NCI-H345 treated with DMSO at 0.1 percent for 48 hours (cell line): ENCODE measurements around the gene SGK1.
A peak's percentile ranks its signal among the peaks of the same experiment; 100 is the strongest.
"Not testable (repeated sequence)": the region's sequence is repeated elsewhere in the genome, so short reads cannot be mapped to it uniquely, and the experiment has no call there.

ENCODE experiments used
- DNase-seq: peaks from one replicate; lab custom pipeline; 2025; ENCODE audit not compliant: unreplicated experiment; lab: John Stamatoyannopoulos, UW

SGK1 gene

DNA sequence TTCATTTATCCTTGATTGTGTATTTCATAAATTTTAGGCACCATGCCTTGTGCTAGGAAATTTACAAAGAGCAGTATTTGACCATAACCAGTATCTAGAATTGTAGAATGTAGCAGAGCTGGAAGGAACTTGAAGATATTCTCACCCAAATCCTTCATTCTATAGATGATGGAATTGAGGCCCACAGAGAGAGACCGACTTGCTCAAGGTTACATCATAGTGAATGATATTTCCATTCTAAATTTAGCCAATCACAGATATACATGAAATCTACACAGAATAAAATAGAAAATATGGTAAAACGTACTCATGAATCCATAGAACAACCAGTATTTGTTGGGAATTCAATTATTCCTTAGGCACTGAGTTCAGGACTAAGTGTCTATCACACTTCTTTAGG, 10.9 kb upstream of the SGK1 start:
- no peak for DNase-seq

DNA sequence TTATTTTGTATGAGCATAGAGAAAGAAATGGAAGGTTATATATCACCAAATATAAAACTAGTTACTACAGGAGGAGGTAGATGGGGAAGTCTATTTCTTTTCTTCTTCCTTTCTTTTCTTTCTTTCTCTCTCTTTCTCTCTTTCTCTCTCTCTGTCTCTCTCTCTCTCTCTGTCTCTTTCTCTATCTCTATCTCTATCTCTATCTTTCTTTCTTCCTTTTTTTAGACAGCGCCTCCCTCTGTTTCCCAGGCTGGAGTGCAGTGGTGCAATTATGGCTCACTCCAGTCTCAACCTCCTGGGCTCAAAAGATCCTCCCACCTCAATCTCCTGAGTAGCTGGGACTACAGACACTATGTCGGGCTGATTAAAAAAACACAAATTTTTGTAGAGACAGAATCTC, 10.2 kb upstream of the SGK1 start:
- DNase-seq = no peak

DNA sequence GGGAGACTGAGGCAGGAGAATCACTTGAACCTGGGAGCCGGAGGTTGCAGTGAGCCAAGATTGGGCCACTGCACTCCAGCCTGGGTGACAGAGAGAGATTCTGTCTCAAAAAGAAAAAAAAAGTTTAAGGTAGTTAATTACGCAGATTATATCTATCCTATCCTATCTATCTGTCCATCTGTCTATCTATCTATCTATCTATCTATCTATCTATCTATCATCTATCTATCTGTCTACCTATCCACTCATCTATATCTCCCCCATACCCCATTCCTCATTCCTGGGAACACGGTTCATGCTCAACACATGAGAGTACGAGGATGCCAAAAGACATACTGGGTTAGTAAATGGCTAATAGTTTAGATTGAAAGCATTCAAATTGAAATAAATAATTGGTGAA, 8.3 kb upstream of the SGK1 start:
- not testable (repeated sequence) for DNase-seq

DNA sequence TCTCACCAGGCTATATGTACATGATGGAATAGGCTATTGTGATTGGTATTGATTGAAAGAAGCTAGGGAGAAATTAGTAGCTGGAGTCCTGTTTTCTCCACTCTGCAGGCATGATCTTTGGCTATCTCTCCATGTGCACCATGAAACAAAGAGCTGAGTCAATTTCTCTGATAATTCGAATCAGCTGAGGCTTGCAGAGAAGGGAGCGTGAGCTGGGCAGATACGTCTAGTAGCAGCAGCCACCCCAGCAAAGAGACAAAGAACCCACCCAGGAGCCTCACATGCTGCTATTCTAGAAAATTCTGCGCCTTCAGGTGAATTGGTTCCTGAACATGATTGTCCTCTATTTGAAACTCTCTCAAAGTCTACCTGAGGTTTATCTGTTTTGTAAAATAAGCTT, 6.9 kb upstream of the SGK1 start:
- no peak for DNase-seq

DNA sequence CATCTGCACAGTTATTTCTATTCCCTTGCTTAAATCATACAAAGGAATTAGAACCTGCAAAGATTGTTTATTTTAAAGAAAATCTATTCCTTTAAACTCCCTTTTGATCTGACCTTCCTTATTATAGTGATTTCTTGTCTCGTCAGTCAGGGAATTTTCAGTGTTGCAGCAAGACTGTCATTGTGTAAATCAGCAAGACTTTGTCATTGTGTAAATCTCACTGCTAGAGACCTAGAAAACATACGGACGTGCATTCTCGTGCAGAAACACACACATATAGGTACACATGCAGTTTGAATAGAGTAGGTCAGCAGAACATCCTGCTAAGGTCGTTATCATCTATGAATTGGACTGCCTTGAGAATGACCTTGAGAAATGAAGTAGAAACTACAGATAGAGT, 6.2 kb upstream of the SGK1 start:
- DNase-seq = no peak

DNA sequence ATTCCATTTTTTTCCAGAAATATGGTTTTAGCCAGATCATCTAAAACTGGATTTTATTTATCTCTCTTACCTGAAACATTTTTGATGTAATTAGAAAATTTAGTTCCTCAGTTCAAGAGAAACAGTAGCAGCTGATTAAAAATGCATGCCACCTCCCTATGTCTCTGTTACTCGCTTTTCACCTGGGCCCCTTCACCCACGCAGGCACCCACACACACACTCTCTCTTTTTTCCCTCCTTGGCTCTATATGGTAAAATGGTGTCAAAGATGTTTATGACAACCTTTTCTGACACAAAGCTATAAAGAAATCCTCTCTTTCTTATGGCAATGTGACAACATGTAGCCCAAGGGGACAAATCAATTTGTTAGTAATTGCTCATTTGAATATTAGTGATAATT, 5.8 kb upstream of the SGK1 start:
- no peak for DNase-seq

DNA sequence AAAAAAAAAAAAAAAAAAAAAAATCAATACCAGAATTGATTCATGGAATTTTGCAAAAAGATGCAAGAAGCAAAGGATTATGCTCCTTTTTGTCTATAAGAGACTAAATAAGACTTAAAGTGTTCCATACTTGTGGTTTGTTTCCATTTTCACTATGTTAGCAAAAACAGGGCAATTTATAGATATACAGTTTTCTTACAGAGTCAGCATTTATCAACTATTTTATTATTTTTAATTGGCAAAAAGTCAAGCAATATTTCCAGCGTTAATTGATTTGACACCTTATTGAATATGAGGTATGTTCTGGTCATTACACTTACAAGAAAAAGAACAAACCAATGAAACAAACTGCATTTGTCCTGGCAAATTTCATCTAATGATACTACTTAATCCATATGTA, 5.4 kb upstream of the SGK1 start:
- DNase-seq = no peak

DNA sequence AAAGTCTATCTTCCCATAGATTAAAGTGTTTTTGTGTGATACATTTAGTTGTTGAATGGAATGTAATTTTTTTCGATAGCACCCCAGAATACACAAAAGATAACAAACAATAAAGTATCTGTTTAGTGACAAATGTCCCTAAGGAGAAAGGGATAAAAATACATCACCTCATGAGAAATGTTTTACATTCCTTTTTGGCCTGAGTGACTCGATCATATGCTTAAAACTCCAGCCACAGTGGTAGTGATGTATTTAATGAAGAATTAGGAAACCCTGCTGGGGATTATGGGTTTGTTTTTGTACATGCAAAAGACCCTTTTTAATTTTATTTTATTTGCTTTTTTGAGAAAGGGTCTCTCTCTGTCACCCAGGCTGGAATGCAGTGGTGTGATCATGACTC, 4.3 kb upstream of the SGK1 start:
- no peak for DNase-seq

DNA sequence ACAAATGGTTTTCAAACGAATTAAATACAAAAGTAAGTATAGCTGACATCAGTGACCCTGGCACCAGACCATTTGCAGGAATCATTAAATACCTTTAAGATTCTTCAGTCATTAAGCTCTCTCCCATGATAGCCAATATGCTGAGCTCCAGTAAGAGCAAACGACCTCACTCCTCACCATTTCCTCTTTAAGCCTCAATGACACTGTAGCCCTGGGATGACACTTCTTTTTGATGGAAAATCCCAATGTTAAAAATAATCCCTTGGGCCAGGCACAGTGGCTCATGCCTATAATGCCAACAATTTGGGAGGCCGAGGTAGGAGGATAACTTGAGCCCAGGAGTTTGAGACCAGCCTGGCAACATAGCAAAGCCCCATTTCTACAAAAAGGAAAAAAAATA, 3.3 kb upstream of the SGK1 start:
- DNase-seq = no peak

DNA sequence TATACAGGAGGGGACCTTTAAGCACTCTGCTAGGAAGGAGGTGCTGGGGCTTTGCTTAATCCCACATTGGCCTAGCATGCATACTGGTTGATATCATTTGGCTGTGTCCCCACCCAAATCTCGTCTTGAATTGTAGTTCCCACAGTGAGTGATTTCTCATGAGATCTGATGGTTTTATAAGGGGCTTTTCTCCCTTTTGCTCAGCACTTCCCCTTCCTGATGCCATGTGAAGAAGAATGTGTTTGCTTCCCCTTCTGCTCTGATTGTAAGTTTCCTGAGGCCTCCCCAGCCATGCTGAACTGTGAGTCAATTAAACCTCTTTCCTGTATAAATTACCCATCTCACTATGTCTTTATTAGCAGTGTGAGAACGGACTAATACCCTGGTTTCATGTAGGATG, 1.8 kb upstream of the SGK1 start:
- DNase-seq = not testable (repeated sequence)

DNA sequence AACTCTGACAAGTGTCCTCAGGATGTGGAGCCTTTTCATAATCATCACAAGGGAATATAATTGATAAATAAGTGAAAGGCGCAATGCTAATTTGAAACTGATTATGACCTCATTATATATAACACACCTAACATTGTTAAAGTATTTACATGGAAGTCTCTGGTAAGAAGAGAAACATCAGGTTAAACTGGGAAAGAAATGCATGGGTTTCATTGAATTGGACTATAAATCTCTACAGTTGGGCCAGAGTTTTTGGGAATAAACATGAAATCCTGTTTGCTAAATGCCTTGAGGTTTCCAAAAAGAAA, 1.0 kb upstream of the SGK1 start:
- DNase-seq = no peak

DNA sequence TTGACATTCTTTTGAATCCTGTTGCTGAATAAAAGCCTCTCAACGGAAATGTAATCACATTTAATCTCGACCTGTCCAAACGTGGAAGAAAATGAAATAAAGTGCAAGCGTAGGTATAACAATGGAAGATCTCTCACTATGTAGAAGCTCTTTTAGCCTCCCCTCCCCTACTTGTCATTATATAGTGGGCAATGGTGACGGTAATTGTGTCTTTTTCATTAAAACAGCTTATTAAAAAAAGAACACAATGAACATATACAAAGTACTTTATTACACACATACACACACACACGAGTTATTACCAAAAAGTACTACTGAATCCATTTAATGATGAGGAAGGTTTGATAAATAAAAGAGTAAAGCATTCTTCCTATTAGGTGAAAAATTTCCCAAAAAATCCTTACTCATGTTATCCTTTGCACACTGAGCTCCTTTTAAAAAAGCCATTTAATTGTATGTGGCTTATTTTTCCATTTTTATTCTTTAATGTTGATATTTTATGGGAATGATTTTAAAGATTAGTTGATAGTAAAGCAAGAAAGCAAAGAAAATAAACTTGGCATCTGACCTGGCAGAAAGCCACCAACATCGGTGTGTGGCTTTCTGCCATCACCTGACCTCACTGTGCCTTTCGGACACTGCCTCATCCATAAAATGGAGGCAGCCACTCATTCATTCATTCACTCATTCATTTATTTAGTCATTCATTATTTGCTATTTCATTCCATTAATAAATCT, 493 bp upstream of the SGK1 start:
- peak; percentile 41 for DNase-seq

DNA sequence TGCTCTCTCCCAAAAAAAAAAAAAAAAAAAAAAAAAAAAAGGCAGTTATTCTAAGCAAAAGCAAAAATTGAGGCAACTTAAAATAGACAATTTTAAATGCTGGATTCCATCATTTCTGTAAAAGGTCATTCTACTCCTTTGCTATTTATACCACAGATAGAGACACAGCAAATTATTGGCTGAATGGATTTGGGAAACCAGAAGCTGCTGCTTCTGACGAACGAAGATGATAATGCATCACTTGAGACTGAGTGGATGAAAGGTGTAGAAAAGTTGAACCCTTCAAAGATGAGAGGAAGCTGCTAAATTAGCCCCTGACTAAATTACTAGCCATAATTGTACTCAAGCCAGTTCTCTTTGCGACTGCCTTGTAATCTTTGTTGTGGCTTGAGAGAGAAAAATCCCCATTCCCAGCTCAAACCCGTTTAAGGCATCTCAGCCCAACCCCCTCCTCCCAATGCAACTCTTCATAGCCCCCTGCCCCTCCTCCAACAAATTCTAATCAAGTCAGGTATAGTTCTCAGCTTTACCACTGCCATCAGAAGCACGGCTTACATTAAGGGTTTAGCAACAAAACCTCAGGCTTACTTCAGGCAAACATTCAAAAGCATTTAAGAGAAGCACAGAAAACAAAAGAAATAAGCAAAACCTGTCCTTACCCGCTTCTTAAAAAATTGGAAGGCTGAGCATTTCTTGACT, 1.0 kb downstream of the SGK1 start:
- DNase-seq = no peak

DNA sequence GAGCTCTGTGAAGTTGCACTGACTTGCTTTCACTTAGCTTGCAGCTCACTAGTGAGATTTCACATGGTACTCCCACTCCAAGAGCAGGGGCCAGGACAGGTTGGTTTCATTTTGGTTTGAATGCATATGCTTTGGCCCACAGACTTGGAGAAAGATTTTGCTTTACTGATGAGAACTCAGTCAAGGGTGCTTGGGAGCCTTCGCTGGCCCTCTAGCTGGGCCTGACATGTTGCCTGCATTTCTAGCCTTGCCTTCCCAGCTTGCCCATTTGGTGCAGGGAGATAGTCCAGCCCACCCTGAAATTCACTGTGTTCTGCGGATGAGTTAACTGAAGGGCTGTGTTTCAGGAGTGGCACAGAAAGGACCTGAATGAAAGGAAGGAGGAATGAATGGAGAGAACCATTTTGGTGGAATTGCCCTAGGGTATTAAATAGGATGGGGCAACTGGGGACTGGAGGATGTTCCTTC, 1.9 kb downstream of the SGK1 start:
- no peak for DNase-seq

DNA sequence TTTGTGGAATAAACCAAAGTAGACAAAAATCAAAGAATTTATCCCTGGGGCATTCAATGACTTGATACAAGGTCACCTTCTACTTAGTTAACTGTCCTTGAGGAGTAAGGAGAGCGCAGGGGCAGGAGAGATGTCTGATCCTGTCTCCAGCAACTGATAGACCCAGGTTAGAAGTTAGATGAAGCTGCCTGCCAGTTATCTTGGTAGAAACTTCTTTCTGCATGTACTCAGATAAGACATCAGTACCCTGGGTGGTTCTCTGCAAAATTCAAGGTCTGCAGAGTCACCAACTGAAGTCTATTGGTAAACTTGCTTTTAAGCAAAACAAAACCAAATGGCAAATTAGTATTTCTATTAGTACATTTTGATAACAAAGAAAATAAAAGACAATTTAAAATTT, 2.7 kb downstream of the SGK1 start:
- no peak for DNase-seq

DNA sequence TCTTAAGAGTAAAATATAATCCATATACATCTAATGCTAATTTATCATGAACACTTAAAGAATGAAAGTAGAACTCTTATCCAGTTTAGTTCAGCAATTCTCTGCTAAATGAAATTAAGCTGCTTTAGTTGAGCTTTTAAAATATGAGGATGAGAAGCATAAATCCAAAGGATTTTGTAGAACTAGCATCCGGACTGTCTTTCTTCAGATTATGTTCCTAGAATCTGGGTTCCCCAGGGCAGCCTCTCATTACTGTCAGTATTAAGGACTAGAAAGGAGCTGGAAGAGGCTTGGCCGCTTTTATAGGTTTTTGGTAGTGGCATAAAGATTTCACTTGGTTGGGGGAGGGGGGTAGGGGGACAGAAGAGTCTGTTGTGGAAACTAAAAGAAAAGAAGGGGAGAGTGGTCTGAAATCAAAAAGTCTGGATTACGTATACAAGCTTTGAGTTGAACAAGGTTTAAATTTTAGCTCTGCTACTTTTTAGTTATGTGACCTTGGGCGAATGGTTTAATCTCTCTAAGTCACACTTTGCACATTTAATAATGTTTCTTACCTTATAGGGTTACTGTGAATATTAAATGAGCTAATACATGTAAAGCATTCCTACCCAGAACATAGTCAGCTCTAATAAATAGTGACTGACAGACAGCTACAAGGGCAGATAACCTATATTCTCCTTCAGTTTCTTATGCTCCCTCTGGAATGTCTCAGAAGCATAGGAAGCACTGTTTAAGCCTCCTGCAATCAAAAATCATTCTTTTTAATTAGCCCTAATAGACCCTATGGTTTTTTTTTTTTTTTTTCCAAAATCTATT, 3.7 kb downstream of the SGK1 start:
- DNase-seq = no peak

DNA sequence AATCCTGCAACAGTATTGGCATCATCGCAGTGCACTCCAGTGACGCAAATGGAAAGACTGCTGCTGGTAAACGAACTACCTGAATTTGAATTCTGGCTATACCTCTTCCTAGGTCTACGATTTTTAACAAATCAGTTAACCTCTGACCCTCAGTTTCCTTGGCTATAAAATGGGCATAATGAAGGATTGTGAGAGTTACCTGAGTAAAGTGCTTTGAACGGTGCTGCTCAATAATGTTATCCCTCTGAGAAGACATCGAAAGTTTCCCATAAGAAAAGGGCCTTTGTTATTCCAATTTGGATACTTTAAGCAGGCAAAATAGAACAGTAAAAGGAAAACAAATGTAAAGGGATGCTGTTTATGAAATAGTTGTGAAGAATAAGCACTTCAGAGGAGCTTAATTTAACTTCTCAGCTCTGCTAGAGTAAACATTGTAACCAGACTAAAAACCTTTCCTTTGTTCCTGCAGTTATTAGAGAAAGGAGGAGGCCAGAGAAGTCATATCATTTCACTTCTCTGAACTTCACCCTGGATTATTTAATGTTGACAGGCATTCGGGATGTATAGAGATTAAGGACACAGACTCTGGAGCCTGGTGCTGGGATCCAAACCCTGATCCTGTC, 5.8 kb downstream of the SGK1 start:
- DNase-seq = no peak

DNA sequence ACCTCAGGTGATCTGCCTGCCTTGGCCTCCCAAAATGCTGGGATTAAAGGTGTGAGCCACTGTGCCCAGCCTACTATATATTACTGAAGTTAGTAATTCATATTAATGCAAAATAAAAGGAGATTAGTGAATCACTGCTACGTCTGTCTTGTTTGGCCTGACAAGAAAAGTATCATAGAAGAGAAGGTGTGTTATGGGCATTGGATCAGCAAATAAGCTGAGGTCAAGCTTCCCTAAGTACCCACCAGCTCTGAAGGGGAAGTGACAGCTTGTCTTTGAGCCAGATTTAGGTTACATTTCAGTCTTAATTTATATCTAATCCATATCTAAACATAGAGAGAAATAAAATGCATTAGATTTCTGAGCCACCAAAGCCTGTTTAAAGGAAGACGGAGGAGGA, 7.1 kb downstream of the SGK1 start:
- DNase-seq = no peak

DNA sequence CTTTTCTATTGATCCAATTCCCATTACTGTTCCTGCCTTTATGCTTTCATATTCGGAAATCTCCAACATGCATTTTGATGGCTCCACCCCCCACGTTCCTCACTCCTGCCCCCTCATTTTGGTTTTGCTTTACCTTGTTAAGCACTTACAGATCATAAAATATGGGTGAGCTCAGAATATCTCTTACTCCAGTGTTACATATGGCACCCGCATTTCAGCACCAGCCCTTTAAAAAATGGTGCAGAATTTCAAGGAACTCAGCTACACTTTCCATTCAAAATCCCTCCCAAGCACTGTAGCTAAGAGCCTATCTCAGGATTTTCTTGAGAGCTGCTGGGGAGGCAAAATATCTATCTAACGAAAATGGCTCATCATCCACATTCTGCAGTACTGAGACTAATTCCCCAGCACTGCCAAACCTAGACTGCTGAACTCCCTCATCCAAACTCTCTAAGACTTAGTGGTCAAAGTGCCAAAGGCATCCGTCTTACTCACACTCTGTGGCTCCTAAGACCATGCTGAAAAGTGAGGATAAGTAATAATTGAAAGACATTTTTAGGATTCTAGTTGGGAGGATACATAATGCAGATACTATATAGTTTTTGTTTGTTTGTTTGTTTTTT, 7.8 kb downstream of the SGK1 start:
- DNase-seq = no peak

DNA sequence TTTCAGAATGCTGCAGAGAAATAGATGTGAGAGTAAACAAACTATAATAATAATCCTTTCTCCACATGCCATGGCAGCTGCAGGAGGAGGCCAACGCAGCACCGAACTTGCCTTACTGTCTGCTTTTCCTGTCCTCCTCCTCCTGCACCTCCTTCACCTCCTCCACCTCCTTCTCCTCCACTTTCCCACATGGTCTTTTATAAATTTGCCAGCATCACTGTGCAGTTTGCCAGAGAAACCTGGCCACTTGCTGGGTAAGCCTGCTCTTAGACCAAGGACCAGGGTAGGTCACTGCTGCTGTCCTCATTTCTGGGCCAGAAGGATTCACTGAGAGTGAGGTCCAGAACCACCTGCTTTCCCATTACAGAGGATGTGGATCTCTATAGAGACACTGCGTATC, 8.7 kb downstream of the SGK1 start:
- no peak for DNase-seq

DNA sequence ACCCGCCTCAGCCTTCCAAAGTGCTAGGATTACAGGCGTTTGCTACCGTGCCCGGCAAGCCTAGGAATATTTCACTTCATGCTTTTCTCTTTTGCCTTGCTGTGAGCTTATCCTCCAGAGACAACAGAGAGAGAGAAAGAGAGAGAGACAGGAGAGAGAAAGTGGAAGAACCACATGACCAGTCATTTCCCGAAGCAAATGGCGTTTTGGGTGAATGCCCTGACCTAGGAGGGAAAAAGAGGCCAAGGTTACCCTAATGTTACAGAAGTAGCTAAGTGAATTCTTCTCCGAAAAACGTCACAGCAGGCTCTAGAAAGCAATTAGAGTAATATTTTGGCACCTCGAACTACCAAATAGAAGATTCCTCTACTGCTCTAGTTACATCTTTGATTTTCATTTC, 9.1 kb downstream of the SGK1 start:
- DNase-seq = no peak
